Loucy (cell line): ENCODE data around the gene CLCN6.

Experiments
- EZH2phosphoT487 ChIP-seq: fragments of 200-600 bp; IDR thresholded peaks from 2 replicates; pipeline ENCODE4 v1.6.1; 2018; ENCODE audit warnings: antibody characterized with exemption, mild to moderate bottlenecking, moderate library complexity, borderline replicate concordance
- TF ChIP-seq, protein P1 (sequence below): fragments of 200-600 bp; sonication (generic); conservative IDR thresholded peaks from 2 replicates; pipeline ENCODE4 v1.5.1; 2014; ENCODE audit warnings: mild to moderate bottlenecking, antibody characterized with exemption, low read length

DNA sequence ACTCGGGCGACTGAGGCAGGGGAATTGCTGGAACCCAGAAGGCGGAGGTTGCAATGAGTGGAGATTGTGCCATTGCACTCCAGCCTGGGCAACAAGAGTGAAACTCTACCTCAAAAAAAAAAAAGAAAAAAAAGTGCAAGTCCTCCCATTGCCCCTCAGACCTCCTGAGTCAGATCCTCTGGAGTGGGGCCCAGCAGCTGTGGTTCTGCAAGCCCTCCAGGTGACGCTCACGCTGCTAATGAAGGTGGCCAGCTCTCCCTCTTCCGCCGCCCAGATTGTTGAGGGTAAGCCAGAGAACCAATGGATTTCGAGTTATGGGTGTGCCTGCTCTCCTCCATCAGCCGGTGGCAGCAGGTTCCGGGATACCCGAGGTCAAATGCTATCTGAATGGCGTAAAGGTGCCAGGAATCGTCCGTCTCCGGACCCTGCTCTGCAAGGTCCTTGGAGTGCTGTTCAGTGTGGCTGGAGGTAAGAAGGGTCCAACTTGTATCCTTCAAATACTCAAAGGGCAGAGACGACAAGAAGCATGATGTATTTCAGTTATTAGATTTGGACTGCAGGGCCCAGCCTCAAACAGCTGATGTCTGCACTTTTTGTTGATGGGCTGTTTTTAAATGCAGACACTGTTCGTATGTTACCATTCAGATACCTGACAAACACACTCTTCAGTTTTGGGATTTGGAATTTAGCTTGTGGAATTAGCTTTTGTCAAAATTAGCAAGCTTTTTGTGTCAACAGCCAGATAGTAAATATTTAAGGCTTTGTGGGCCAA is 17.6 kb downstream of the CLCN6 start:
- TF ChIP-seq, protein P1, sequence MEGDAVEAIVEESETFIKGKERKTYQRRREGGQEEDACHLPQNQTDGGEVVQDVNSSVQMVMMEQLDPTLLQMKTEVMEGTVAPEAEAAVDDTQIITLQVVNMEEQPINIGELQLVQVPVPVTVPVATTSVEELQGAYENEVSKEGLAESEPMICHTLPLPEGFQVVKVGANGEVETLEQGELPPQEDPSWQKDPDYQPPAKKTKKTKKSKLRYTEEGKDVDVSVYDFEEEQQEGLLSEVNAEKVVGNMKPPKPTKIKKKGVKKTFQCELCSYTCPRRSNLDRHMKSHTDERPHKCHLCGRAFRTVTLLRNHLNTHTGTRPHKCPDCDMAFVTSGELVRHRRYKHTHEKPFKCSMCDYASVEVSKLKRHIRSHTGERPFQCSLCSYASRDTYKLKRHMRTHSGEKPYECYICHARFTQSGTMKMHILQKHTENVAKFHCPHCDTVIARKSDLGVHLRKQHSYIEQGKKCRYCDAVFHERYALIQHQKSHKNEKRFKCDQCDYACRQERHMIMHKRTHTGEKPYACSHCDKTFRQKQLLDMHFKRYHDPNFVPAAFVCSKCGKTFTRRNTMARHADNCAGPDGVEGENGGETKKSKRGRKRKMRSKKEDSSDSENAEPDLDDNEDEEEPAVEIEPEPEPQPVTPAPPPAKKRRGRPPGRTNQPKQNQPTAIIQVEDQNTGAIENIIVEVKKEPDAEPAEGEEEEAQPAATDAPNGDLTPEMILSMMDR: no peak
- TF ChIP-seq EZH2phosphoT487: no peak
